DMS 273 (cell line): ENCODE measurements around the gene DTL.

Source experiments
- DNase-seq: peaks from one replicate; lab custom pipeline; 2025; ENCODE audit not compliant: unreplicated experiment; lab: John Stamatoyannopoulos, UW

The DTL gene

DNA sequence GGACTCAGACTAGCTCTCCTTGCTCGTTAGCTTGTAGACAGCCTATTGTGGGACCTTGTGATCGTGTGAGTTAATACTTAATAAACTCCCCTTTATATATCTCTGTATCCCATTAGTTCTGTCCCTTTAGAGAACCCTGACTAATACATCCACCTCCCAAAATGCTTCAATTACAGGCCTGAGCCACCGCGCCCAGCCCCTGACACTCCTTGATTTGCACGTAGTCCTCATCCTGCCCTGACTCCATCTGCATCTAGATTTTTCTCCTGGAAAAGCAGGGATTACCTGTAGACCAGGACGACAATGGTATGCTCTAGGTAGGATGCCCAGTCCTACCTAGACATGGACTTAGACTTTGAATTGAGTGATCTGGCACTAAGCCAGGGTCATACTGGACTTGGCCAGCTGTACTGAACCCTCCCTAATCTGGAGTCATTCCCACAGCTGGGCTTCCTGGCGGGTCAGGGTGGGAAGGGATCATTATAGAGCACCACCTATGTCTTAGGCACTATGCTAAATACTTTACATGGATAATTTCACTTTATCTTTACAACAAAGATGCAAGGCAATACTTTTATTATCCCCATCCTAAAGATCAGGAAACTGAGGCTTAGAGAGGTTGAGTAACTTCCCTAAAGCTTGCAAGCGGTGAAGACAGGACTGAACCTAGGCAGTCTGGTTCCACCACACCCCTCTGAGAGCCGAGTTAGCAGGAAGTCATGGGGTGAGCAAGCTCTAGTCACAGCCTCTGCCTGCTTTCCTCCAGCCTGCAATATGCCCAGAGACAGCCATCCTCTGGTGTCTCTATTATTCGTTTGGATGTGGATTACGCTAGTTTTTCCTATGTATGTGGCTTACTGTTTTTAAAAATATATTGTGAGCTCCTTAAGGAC lies 89.4 kb downstream of the DTL start:
- DNase-seq = no peak

DNA sequence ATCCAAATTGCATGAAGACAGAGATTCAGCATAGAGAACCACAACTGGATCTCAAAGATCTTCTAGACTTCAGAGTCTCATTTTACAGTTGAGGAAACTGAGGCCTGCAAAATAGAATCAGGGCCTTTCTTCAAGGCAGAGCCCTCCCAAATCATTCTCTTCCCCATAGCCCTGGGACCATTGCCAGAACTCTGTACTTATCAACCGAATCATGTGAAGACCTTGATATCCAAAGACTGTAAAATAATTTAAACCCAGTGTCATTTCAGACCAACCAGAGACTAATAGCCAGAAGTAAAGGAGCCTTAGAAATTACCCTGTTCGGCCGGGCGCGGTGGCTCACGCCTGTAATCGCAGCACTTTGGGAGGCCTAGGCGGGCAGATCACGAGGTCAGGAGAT lies 90.1 kb downstream of the DTL start:
- no peak for DNase-seq

DNA sequence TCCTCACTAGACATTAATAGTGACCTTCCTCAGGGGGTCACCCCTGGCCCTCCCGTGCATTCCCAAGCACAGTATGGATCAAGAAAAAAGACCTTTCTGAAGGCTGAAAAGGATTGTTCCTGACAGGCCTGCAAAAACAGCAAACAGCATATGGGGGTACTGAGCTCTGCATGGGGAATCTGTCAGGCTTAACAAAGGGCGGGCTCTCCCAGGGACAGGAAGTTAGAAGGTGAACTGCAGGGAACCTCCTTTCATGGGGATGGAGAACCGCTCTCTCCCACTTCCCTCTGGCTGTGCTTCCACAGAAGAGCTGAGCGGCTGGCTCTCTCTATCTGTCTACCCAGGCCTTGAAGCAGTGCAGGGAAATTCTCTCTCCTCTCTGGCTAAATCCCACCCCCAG lies 91.7 kb downstream of the DTL start:
- DNase-seq = no peak

- no peak for DNase-seq
Measured at GRCh38 chr1:212129781-212130180, 94.2 kb downstream of the DTL start.

DNA sequence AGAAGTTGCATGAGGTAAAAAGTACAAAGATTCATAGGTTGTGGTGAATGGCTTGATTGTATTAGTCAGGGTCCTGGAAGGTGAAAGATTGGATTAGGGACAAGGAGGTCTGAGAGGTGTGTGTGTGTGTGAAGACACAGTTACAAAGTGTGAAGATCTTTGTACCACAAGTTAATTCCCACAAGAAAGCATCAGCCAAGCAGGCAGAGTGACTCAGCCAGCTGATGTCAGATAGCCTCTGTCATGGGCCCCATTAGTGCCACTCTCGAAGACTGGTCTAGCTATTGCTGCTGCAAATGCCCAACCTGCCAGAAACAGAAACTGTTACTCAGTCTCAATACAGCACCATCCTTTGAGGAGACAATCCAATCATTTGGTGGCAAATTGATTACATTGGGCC lies 96.5 kb downstream of the DTL start:
- no peak for DNase-seq

DNA sequence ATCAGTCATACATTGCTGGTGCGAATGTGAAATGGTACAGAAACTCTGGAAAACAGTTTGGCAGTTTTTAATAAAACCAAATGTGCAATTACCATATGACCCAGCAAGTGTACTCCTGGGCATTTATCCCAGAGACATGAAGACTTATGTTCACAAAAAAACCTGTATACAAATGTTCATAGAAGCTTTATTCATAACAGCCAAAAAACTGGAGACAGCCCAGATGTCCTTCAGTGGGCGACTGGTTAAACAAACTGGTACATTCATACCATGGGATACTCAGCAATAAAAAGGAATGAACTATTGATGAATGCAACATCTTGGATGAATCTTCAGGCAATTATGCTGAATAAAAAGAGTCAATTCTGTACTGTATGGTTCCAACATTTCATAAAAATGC lies 97.8 kb downstream of the DTL start:
- no peak for DNase-seq

- DNase-seq = no peak
Measured at GRCh38 chr1:212135166-212135565, 99.6 kb downstream of the DTL start.

GRCh38 chr1:212137854-212138253 lies 102.3 kb downstream of the DTL start:
- DNase-seq = no peak

- no peak for DNase-seq
Measured at GRCh38 chr1:212138457-212138856, 102.9 kb downstream of the DTL start.

GRCh38 chr1:212139526-212140135 lies 104.1 kb downstream of the DTL start:
- no peak for DNase-seq

GRCh38 chr1:212141404-212141803 lies 105.9 kb downstream of the DTL start:
- DNase-seq = no peak

DNA sequence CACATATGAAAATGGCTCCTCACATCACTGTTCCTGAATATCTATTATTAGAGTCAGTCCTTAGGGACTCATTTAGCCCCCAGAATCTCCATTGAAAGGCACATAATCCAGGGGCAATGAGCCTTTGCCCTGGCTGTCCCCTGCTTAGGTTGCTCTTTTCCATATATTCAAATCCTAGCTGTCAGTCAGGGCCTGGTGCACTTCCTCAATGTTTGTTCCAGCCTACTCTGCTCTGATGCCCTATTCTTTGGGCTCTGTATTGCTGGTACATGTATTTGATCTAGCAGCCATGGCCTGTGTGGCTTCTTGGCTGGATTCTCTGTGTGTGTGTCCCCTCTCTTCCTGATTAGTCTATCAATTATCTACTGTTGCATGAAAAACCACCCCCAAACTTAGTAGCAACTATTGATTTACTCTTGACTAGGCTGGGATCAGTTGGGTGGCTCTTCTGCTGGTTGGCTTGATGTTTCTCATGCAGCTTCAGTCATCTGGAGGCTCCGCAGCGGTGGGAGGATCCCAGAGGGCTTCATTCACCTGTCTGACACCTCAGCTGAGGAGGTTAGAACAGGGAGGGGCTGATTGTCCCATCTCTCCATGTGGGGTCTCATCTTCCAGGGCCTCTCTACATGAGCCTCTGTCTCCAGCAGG lies 107.5 kb downstream of the DTL start:
- no peak for DNase-seq

DNA sequence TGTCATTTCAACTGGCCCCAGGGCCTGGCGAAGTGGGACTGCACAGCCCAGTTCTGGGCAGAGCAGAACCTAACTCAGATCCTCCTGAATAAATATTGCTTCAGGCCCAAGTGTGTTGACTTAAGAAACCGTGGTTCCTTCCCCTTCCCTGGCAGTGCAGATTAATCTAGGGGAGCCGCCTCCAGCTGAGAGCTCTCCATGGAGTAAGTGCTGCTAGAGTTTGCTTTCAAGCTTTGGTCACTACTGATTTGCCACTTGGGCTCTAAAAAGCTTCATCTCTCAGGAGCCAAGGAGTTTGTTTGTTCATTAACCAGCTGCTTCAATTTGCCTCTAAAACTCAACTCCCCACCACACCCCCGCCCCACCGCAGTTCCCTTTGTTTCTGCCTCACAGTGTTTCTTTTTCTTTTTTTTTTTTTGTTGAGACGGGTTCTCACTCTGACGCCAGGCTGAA lies 112.1 kb downstream of the DTL start:
- DNase-seq = no peak

GRCh38 chr1:212149566-212149965 lies 114.0 kb downstream of the DTL start:
- DNase-seq = no peak

DNA sequence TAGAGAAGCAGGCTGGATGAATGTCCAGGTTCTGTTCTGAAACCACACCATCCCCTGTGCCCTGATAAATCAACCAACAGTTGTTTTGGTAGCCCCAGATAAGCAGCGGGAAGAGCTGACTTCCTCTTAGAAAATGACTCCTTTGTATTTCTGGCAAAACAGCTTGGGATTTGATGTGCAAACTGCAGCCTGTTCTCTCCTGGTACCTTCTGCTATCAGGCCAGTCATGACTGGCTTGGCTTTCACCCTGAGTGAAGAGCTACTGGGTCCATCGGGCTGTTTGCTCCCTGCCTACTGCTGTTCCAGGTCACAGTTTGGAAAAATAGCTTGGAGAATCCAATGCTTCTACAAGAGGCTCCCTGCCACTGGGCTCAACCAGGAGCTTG lies 116.8 kb downstream of the DTL start:
- no peak for DNase-seq

DNA sequence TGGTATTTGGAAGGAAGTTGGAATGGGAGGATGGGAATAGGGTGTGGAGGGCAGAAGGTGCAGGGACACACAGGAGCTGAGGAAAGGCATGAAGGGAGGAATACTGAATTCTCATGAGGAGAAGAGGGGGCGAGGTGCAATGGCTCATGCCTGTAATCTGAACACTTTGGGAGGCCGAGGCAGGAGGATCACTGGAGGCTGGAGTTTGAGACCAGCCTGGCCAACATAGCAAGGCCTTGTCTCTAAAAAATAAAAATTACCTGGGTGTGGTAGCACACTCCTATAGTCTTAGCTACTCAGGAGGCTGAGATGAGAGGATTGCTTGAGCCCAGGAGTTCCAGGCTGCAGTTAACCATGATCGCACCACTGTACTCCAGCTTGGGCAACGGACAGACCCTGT lies 117.3 kb downstream of the DTL start:
- no peak for DNase-seq

DNA sequence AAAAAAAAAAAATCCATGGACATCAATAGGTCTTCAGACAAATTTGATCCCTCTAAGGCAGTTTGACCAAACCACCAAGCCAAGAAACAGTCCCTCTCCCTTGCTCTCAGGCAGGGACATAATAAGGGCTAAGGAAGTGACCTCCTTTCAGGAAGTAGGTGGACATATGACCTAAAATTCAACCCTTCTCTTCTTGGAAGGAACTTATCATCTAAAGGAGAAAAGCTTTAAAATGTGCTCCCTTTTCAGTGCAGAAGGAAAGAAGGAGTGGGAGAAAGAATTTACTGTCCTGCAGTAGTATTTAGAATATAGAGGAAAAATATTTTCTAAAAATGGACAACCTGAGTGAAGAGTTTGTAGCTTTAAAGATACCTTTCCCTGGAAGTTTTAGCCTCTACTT lies 118.1 kb downstream of the DTL start:
- DNase-seq = no peak
